ENCODE results near the gene AVPR2. TPM values are rescaled to one million over a fixed set of nuclear protein-coding genes. Genes with fewer than 3 reads are reported as not detected.

AVPR2 gene
- total RNA-seq, 8 experiments from 2014 or later: 0.11 to 1.4 (median 0.19) TPM; not detected in 3

Other genes with a start within 250 kb of the AVPR2 start
- 10 to 100 TPM in 4 of 8 experiments, 1 to 10 TPM in 3, under 1 TPM in 1; 0.61 to 30.3 (median 10.6) TPM for gene PNCK, start 230.9 kb upstream of the AVPR2 start, total RNA-seq
- 10 to 100 TPM in 7 of 8 experiments, 1 to 10 TPM in 1; 8.9 to 55.9 (median 38.7) TPM for gene SLC6A8, start 216.7 kb upstream of the AVPR2 start, total RNA-seq
- 100 to 1,000 TPM in 3 of 8 experiments, 10 to 100 TPM in 5; 70.0 to 239 (median 86.4) TPM for gene BCAP31, start 180.3 kb upstream of the AVPR2 start, total RNA-seq
- 1 to 10 TPM; 3.4 to 6.8 (median 3.6) TPM for gene ABCD1, start 179.8 kb upstream of the AVPR2 start, total RNA-seq
- 1 to 10 TPM in 4 of 8 experiments, under 1 TPM in 4; 0.62 to 4.3 (median 1.2) TPM for gene PLXNB3, start 140.4 kb upstream of the AVPR2 start, total RNA-seq
- gene SRPK3, start 123.6 kb upstream of the AVPR2 start, total RNA-seq: 1 to 10 TPM in 4 of 8 experiments, under 1 TPM in 4; 0.51 to 5.0 (median 0.93) TPM
- 10 to 100 TPM; 32.2 to 69.3 (median 42.6) TPM for gene IDH3G, start 110.3 kb upstream of the AVPR2 start, total RNA-seq
- 100 to 1,000 TPM; 327 to 910 (median 415) TPM for gene SSR4, start 110.0 kb upstream of the AVPR2 start, total RNA-seq
- gene PDZD4, start 74.1 kb upstream of the AVPR2 start, total RNA-seq: 100 to 1,000 TPM in 1 of 8 experiments, 10 to 100 TPM in 4, under 1 TPM in 3; 0.09 to 103 (median 57.4) TPM
- gene L1CAM, start 18.5 kb upstream of the AVPR2 start, total RNA-seq: 100 to 1,000 TPM in 4 of 8 experiments, 10 to 100 TPM in 1, 1 to 10 TPM in 2, under 1 TPM in 1; 0.87 to 147 (median 96.4) TPM
- gene ARHGAP4, start 21.6 kb downstream of the AVPR2 start, total RNA-seq: 10 to 100 TPM in 1 of 8 experiments, 1 to 10 TPM in 6, not detected in 1; 1.6 to 21.7 (median 2.9) TPM
- gene NAA10, start 30.4 kb downstream of the AVPR2 start, total RNA-seq: 100 to 1,000 TPM in 2 of 8 experiments, 10 to 100 TPM in 6; 48.3 to 121 (median 71.4) TPM
- gene RENBP, start 40.0 kb downstream of the AVPR2 start, total RNA-seq: 10 to 100 TPM in 5 of 8 experiments, 1 to 10 TPM in 3; 5.3 to 46.7 (median 10.6) TPM
- 10 to 100 TPM; 11.8 to 52.2 (median 21.4) TPM for gene HCFC1, start 67.1 kb downstream of the AVPR2 start, total RNA-seq
- 1 to 10 TPM; 2.7 to 9.5 (median 4.7) TPM for gene TMEM187, start 68.1 kb downstream of the AVPR2 start, total RNA-seq
- gene IRAK1, start 115.2 kb downstream of the AVPR2 start, total RNA-seq: 10 to 100 TPM in 7 of 8 experiments, 1 to 10 TPM in 1; 2.7 to 52.9 (median 21.7) TPM
- gene MECP2, start 193.0 kb downstream of the AVPR2 start, total RNA-seq: 10 to 100 TPM; 23.2 to 65.0 (median 25.3) TPM
- gene OPN1LW, start 239.6 kb downstream of the AVPR2 start, total RNA-seq: not detected

All from motor neuron (in vitro differentiated cells).